Posterior vena cava (tissue), 2 donors: ENCODE data around the gene GRM3. TPM values are rescaled to one million over a fixed set of nuclear protein-coding genes. Genes with fewer than 3 reads are reported as not detected.

Experiments used
- DNase-seq: peaks from one replicate; pipeline ENCODE4 v3.0.0-alpha.2; 2020; ENCODE audit warnings: low spot score
- intact Hi-C, 2 donors: fragments of 100-400 bp; cut with DNase I; formaldehyde crosslinking; loops; one replicate each; pipeline versions ENCODE4 v1.14.1 to v1.14.2; 2022 to 2023
- total RNA-seq, 2 donors: library from RNA; stranded (reverse); fragmentation: NEBNext Ultra II Directional; extraction: Animal tissue kit (Norgen Biotek cat#: 25700); gene quantifications; one replicate each; pipeline ENCODE4 v1.2.1, GENCODE V29; 2021
- donor health status: DM: yes; HTN: yes; CAD: no.
- donor health status: DM: yes; HTN: yes; CAD: no.

The GRM3 gene
- total RNA-seq, 2 donors from 2014 or later = not detected

- no peak for DNase-seq
- intact Hi-C loops = no loop called here
Observed at GRCh38 chr7:86863452-86863851, 219.7 kb downstream of the GRM3 start.

GRCh38 chr7:86867163-86867762 is 223.6 kb downstream of the GRM3 start:
- intact Hi-C loops = no loop called here
- no peak for DNase-seq

- no peak for DNase-seq
- intact Hi-C loops = no loop called here
Observed at GRCh38 chr7:86876146-86876545, 232.4 kb downstream of the GRM3 start.

- no peak for DNase-seq
- intact Hi-C loops = no loop called here
Observed at GRCh38 chr7:86884152-86884551, 240.4 kb downstream of the GRM3 start.

- DNase-seq = no peak
- intact Hi-C loops = no loop called here
Observed at GRCh38 chr7:86889501-86889900, 245.8 kb downstream of the GRM3 start.

GRCh38 chr7:86898171-86898570 is 254.5 kb downstream of the GRM3 start:
- DNase-seq = no peak
- intact Hi-C loops = no loop called here

- intact Hi-C loops = no loop called here
- DNase-seq = no peak
Observed at GRCh38 chr7:86900886-86901285, 257.2 kb downstream of the GRM3 start.

- no peak for DNase-seq
- intact Hi-C loops = no loop called here
Observed at GRCh38 chr7:86904949-86905834, 261.5 kb downstream of the GRM3 start.

- intact Hi-C loops = loop anchor here in 1 of 2 donors (1.0 kb wide), 1 partner anchor 23 kb away; no protein-coding TSS in a partner anchor
- DNase-seq = no peak
Observed at GRCh38 chr7:86908948-86909347, 265.2 kb downstream of the GRM3 start.

GRCh38 chr7:86911659-86912058 is 267.9 kb downstream of the GRM3 start:
- DNase-seq = no peak
- intact Hi-C loops = no loop called here

GRCh38 chr7:86913709-86914108 is 270.0 kb downstream of the GRM3 start:
- no peak for DNase-seq
- intact Hi-C loops = no loop called here
